GM12874 (cell line): ENCODE measurements around the gene OR52W1.

Experiments
- CTCF ChIP-seq: IDR thresholded peaks from 2 replicates; pipeline ENCODE4 v1.5.1; 2011; ENCODE audit warnings: low read depth, mild to moderate bottlenecking, control low read depth, low read length, moderate library complexity; ENCODE audit not compliant: insufficient read depth

OR52W1 gene

GRCh38 chr11:6240781-6241180 lies 41.8 kb downstream of the OR52W1 start:
- TF ChIP-seq CTCF = no peak

GRCh38 chr11:6241316-6241715 lies 42.3 kb downstream of the OR52W1 start:
- TF ChIP-seq CTCF = no peak

GRCh38 chr11:6245536-6245935 lies 46.5 kb downstream of the OR52W1 start:
- TF ChIP-seq CTCF = no peak

GRCh38 chr11:6248248-6248647 lies 49.2 kb downstream of the OR52W1 start:
- no peak for TF ChIP-seq CTCF
